ENCODE measurements around the gene GTF3C4.

The GTF3C4 gene

GRCh38 chr9:132663851-132664250 is 6.4 kb upstream of the GTF3C4 start:
- Histone ChIP-seq H3K4me1 (ENCODE audit: control insufficient read depth, insufficient read depth, low read length, poor library complexity, severe bottlenecking) (no peaks in the 10 kb centered on the region), H3K27me3 (replicated peaks; ENCODE audit: control insufficient read depth, insufficient read depth, low read length, poor library complexity, severe bottlenecking) (no peaks in the 10 kb centered on the region), H3K27ac (ENCODE audit: insufficient read depth, low read length, poor library complexity, severe bottlenecking) (no peak overlapping the region), H3K9me3 (ENCODE audit: control insufficient read depth, low read length) (no peaks in the 10 kb centered on the region), H3K4me3 (ENCODE audit: insufficient read depth, low read depth, low read length, poor library complexity, severe bottlenecking) (no peak overlapping the region), H3K36me3 (ENCODE audit: control insufficient read depth, insufficient read depth, low read length) (peaks cover 38% of the 10 kb centered on the region)
- DNase-seq = no peak

DNA sequence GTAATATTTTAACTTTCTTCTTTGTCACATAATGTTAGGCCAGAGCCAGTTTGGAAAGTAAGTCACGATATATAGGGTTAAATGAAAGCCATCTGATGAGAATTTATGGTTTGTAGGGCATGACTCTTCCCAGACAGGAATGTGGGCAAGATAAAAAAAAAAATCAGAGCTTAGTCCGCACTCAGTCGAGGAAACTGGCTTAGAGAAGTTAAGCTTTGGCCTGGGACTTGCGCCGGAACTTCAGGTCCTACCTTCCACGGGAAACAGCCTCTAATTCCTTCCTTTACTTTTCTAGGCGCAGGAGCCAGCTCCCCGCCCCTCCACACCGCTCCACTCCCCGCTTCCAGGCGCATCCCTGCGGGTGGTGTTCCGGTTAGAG is 956 bp upstream of the GTF3C4 start:
- peaks cover 20% of the 10 kb centered on the region for H3K4me1 ChIP-seq (ENCODE audit: control insufficient read depth, insufficient read depth, low read length, poor library complexity, severe bottlenecking)
- H3K27ac ChIP-seq (ENCODE audit: insufficient read depth, low read length, poor library complexity, severe bottlenecking) = peak overlapping the region; percentile 99
- peaks cover 8% of the 10 kb centered on the region for H3K36me3 ChIP-seq (ENCODE audit: control insufficient read depth, insufficient read depth, low read length)
- peak overlapping the region; percentile 98 for H3K4me3 ChIP-seq (ENCODE audit: insufficient read depth, low read depth, low read length, poor library complexity, severe bottlenecking)
- DNase-seq = no peak
- no peaks in the 10 kb centered on the region for H3K9me3 ChIP-seq (ENCODE audit: control insufficient read depth, low read length)
- H3K27me3 ChIP-seq (replicated peaks; ENCODE audit: control insufficient read depth, insufficient read depth, low read length, poor library complexity, severe bottlenecking) = no peaks in the 10 kb centered on the region

- H3K4me3 ChIP-seq (ENCODE audit: insufficient read depth, low read depth, low read length, poor library complexity, severe bottlenecking) = peak within 1 kb of the TSS; percentile 98
- peak; percentile 77 to 81 (median 78) for DNase-seq
- H3K4me1 ChIP-seq (ENCODE audit: control insufficient read depth, insufficient read depth, low read length, poor library complexity, severe bottlenecking) = peaks cover 20% of the 10 kb centered on the region
- H3K27ac ChIP-seq (ENCODE audit: insufficient read depth, low read length, poor library complexity, severe bottlenecking) = peak within 1 kb of the TSS; percentile 99
- no peaks in the 10 kb centered on the region for H3K27me3 ChIP-seq (replicated peaks; ENCODE audit: control insufficient read depth, insufficient read depth, low read length, poor library complexity, severe bottlenecking)
- H3K36me3 ChIP-seq (ENCODE audit: control insufficient read depth, insufficient read depth, low read length) = peaks cover 8% of the 10 kb centered on the region
- H3K9me3 ChIP-seq (ENCODE audit: control insufficient read depth, low read length) = no peaks in the 10 kb centered on the region
Measured at GRCh38 chr9:132669698-132670456, 387 bp upstream of the GTF3C4 start, which contains the start of gene DDX31. Gene DDX31, minus strand, starts transcription at chr9:132669983. Its CDS starts 49 bp downstream, at chr9:132669934.

- Histone ChIP-seq H3K4me1 (ENCODE audit: control insufficient read depth, insufficient read depth, low read length, poor library complexity, severe bottlenecking) (peaks cover 20% of the 10 kb centered on the region), H3K27me3 (replicated peaks; ENCODE audit: control insufficient read depth, insufficient read depth, low read length, poor library complexity, severe bottlenecking) (no peaks in the 10 kb centered on the region), H3K9me3 (ENCODE audit: control insufficient read depth, low read length) (no peaks in the 10 kb centered on the region), H3K4me3 (ENCODE audit: insufficient read depth, low read depth, low read length, poor library complexity, severe bottlenecking) (peak overlapping the region; percentile 98), H3K36me3 (ENCODE audit: control insufficient read depth, insufficient read depth, low read length) (no peaks in the 10 kb centered on the region), H3K27ac (ENCODE audit: insufficient read depth, low read length, poor library complexity, severe bottlenecking) (peak overlapping the region; percentile 99)
- no peak for DNase-seq
Measured at GRCh38 chr9:132671620-132672412, 1.6 kb downstream of the GTF3C4 start.

DNA sequence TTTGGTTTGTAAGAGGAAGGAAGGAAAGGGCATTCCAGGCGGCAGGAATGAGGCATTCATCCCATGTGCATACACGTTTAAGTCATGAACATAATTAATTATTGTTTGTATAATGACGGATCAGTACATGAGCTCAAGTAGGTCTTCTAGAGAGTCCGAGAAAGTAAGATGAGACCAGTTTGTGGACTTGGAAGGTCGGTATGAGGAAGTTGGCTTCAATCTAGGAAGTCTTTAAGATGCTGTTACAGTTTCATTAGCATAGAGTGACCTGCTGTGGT is 2.1 kb downstream of the GTF3C4 start:
- Histone ChIP-seq H3K36me3 (ENCODE audit: control insufficient read depth, insufficient read depth, low read length) (no peaks in the 10 kb centered on the region), H3K4me3 (ENCODE audit: insufficient read depth, low read depth, low read length, poor library complexity, severe bottlenecking) (no peak overlapping the region), H3K9me3 (ENCODE audit: control insufficient read depth, low read length) (no peaks in the 10 kb centered on the region), H3K4me1 (ENCODE audit: control insufficient read depth, insufficient read depth, low read length, poor library complexity, severe bottlenecking) (peaks cover 20% of the 10 kb centered on the region), H3K27me3 (replicated peaks; ENCODE audit: control insufficient read depth, insufficient read depth, low read length, poor library complexity, severe bottlenecking) (no peaks in the 10 kb centered on the region), H3K27ac (ENCODE audit: insufficient read depth, low read length, poor library complexity, severe bottlenecking) (no peak overlapping the region)
- no peak for DNase-seq

- no peak overlapping the region for H3K27ac ChIP-seq (ENCODE audit: insufficient read depth, low read length, poor library complexity, severe bottlenecking)
- peaks cover 20% of the 10 kb centered on the region for H3K4me1 ChIP-seq (ENCODE audit: control insufficient read depth, insufficient read depth, low read length, poor library complexity, severe bottlenecking)
- no peak overlapping the region for H3K4me3 ChIP-seq (ENCODE audit: insufficient read depth, low read depth, low read length, poor library complexity, severe bottlenecking)
- no peaks in the 10 kb centered on the region for H3K27me3 ChIP-seq (replicated peaks; ENCODE audit: control insufficient read depth, insufficient read depth, low read length, poor library complexity, severe bottlenecking)
- H3K36me3 ChIP-seq (ENCODE audit: control insufficient read depth, insufficient read depth, low read length) = peaks cover 6% of the 10 kb centered on the region
- H3K9me3 ChIP-seq (ENCODE audit: control insufficient read depth, low read length) = no peaks in the 10 kb centered on the region
- DNase-seq = no peak
Measured at GRCh38 chr9:132673355-132673754, 3.1 kb downstream of the GTF3C4 start.

- DNase-seq = no peak
- Histone ChIP-seq H3K9me3 (ENCODE audit: control insufficient read depth, low read length) (no peaks in the 10 kb centered on the region), H3K36me3 (ENCODE audit: control insufficient read depth, insufficient read depth, low read length) (peaks cover 17% of the 10 kb centered on the region), H3K4me3 (ENCODE audit: insufficient read depth, low read depth, low read length, poor library complexity, severe bottlenecking) (no peak overlapping the region), H3K27me3 (replicated peaks; ENCODE audit: control insufficient read depth, insufficient read depth, low read length, poor library complexity, severe bottlenecking) (no peaks in the 10 kb centered on the region), H3K27ac (ENCODE audit: insufficient read depth, low read length, poor library complexity, severe bottlenecking) (no peak overlapping the region), H3K4me1 (ENCODE audit: control insufficient read depth, insufficient read depth, low read length, poor library complexity, severe bottlenecking) (peaks cover 16% of the 10 kb centered on the region)
Measured at GRCh38 chr9:132674485-132674884, 4.2 kb downstream of the GTF3C4 start.

GRCh38 chr9:132677976-132678375 is 7.7 kb downstream of the GTF3C4 start:
- H3K9me3 ChIP-seq (ENCODE audit: control insufficient read depth, low read length) = no peaks in the 10 kb centered on the region
- no peak for DNase-seq
- H3K27ac ChIP-seq (ENCODE audit: insufficient read depth, low read length, poor library complexity, severe bottlenecking) = no peak overlapping the region
- no peaks in the 10 kb centered on the region for H3K27me3 ChIP-seq (replicated peaks; ENCODE audit: control insufficient read depth, insufficient read depth, low read length, poor library complexity, severe bottlenecking)
- peaks cover 23% of the 10 kb centered on the region for H3K36me3 ChIP-seq (ENCODE audit: control insufficient read depth, insufficient read depth, low read length)
- H3K4me3 ChIP-seq (ENCODE audit: insufficient read depth, low read depth, low read length, poor library complexity, severe bottlenecking) = no peak overlapping the region
- H3K4me1 ChIP-seq (ENCODE audit: control insufficient read depth, insufficient read depth, low read length, poor library complexity, severe bottlenecking) = no peaks in the 10 kb centered on the region

DNA sequence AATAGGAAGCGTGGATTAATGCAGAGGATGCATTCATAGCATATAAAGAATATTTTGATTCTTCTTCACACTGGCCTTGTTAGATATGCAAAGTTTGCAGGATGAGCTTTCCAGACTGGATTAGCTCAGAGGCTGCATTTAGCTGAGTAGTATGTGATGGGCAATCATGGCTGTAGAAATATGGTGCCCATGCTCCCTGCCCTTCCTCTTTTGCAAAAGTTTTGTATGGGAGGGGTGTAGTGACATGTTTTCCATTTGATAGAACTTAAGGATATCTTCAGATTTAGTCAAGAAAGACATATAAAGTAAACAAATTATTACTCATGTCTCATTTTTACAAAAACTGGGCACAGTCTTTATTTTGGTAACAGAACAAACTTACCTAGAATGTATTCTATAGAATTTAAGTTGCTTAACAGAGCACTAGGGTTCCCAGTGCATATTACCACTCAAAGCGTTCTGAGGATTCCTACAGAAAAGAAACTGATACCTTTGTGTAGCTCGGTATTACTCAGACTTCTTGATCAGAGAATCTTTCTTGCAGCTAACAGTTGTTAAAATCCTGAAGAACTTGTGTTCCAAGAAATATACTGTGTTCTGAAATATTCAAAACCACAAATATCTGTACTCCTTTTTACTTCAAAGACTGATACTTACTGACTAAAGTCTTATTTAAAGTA is 9.8 kb downstream of the GTF3C4 start:
- Histone ChIP-seq H3K27me3 (replicated peaks; ENCODE audit: control insufficient read depth, insufficient read depth, low read length, poor library complexity, severe bottlenecking) (no peaks in the 10 kb centered on the region), H3K4me3 (ENCODE audit: insufficient read depth, low read depth, low read length, poor library complexity, severe bottlenecking) (no peak overlapping the region), H3K4me1 (ENCODE audit: control insufficient read depth, insufficient read depth, low read length, poor library complexity, severe bottlenecking) (no peaks in the 10 kb centered on the region), H3K36me3 (ENCODE audit: control insufficient read depth, insufficient read depth, low read length) (peaks cover 38% of the 10 kb centered on the region), H3K9me3 (ENCODE audit: control insufficient read depth, low read length) (no peaks in the 10 kb centered on the region), H3K27ac (ENCODE audit: insufficient read depth, low read length, poor library complexity, severe bottlenecking) (no peak overlapping the region)
- no peak for DNase-seq

DNA sequence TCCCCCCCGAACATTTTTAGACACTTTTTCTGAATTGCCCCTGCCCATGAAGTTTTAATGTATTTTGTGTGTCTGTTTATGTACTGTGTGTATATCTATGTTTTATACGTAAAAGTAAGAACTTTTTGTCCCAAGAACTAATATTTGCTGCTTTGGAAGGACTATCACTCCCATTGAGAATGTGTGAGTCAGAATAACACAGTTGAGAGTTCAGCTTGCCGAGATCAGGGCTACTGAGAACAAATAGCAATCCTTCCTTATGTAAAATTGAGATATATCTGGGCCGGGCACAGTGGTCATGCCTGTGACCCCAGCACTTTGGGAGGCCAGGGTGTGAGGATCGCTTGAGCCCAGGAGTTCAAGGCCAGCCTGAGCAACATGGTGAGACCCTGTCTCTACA is 11.3 kb downstream of the GTF3C4 start:
- no peaks in the 10 kb centered on the region for H3K27me3 ChIP-seq (replicated peaks; ENCODE audit: control insufficient read depth, insufficient read depth, low read length, poor library complexity, severe bottlenecking)
- H3K4me3 ChIP-seq (ENCODE audit: insufficient read depth, low read depth, low read length, poor library complexity, severe bottlenecking) = no peak overlapping the region
- H3K27ac ChIP-seq (ENCODE audit: insufficient read depth, low read length, poor library complexity, severe bottlenecking) = no peak overlapping the region
- no peaks in the 10 kb centered on the region for H3K9me3 ChIP-seq (ENCODE audit: control insufficient read depth, low read length)
- H3K4me1 ChIP-seq (ENCODE audit: control insufficient read depth, insufficient read depth, low read length, poor library complexity, severe bottlenecking) = no peaks in the 10 kb centered on the region
- no peak for DNase-seq
- H3K36me3 ChIP-seq (ENCODE audit: control insufficient read depth, insufficient read depth, low read length) = peaks cover 46% of the 10 kb centered on the region

Data from effector memory CD4-positive, alpha-beta T cell (primary cell).